H9 (cell line): ENCODE results near the gene OR10AD1. TPM values are rescaled to one million over a fixed set of nuclear protein-coding genes. Genes with fewer than 3 reads are reported as not detected.

Experiments
- DNase-seq: peaks from one replicate; pipeline ENCODE4 v3.0.0-alpha.2; 2017
- H2AFZ ChIP-seq: one replicate; pipeline ENCODE4 v1.6.1; 2013; ENCODE audit warnings: mild to moderate bottlenecking, low read length, control low read depth, moderate library complexity
- H2AK5ac ChIP-seq: 2 replicates; pipeline ENCODE4 v1.6.1; 2013; ENCODE audit warnings: low read length, control low read depth, mixed read lengths; ENCODE audit not compliant: insufficient read length
- H2BK120ac ChIP-seq: one replicate; pipeline ENCODE4 v1.6.1; 2013; ENCODE audit warnings: low read depth, mild to moderate bottlenecking, low read length, control low read depth, inconsistent platforms; ENCODE audit not compliant: poor library complexity, severe bottlenecking
- H2BK12ac ChIP-seq: 2 replicates; pipeline ENCODE4 v1.6.1; 2013; ENCODE audit warnings: low read length, control low read depth, mixed read lengths, low read depth; ENCODE audit not compliant: insufficient read length
- H2BK15ac ChIP-seq: 2 replicates; pipeline ENCODE4 v1.6.1; 2013; ENCODE audit warnings: low read depth, low read length, control low read depth
- H2BK20ac ChIP-seq: one replicate; pipeline ENCODE4 v1.6.1; 2013; ENCODE audit warnings: low read depth, mild to moderate bottlenecking, low read length, control low read depth, inconsistent platforms; ENCODE audit not compliant: poor library complexity, severe bottlenecking
- H2BK5ac ChIP-seq: 2 replicates; pipeline ENCODE4 v1.6.1; 2013; ENCODE audit warnings: low read length, control low read depth, mixed read lengths; ENCODE audit not compliant: insufficient read length
- H3K14ac ChIP-seq: 2 replicates; pipeline ENCODE4 v1.6.1; 2013; ENCODE audit warnings: low read length, control low read depth; ENCODE audit not compliant: insufficient read depth
- H3K18ac ChIP-seq: 2 replicates; pipeline ENCODE4 v1.6.1; 2013; ENCODE audit warnings: low read depth, mild to moderate bottlenecking, mixed read lengths, low read length, control low read depth; ENCODE audit not compliant: insufficient read length
- H3K23ac ChIP-seq: 2 replicates; pipeline ENCODE4 v1.6.1; 2013; ENCODE audit warnings: low read length, control low read depth, mixed read lengths, low read depth; ENCODE audit not compliant: insufficient read length
- H3K23me2 ChIP-seq: 2 replicates; pipeline ENCODE4 v1.6.1; 2013; ENCODE audit warnings: low read depth, mild to moderate bottlenecking, mixed read lengths, low read length, control low read depth; ENCODE audit not compliant: insufficient read length, poor library complexity, severe bottlenecking
- H3K27ac ChIP-seq: 2 replicates; pipeline ENCODE4 v1.5.1; 2013; ENCODE audit warnings: low read length, control low read depth, mixed read lengths, low read depth; ENCODE audit not compliant: insufficient read length
- H3K27me3 ChIP-seq: 2 replicates; pipeline ENCODE4 v1.6.1; 2013; ENCODE audit warnings: low read length, control low read depth, inconsistent platforms; ENCODE audit not compliant: insufficient read depth
- H3K4ac ChIP-seq: 2 replicates; pipeline ENCODE4 v1.6.1; 2013; ENCODE audit warnings: low read depth, mild to moderate bottlenecking, control low read depth, inconsistent platforms, low read length, moderate library complexity
- H3K4me1 ChIP-seq: 2 replicates; pipeline ENCODE4 v1.6.1; 2013; ENCODE audit warnings: low read length, control low read depth, inconsistent platforms; ENCODE audit not compliant: insufficient read depth
- H3K4me2 ChIP-seq: 2 replicates; pipeline ENCODE4 v1.6.1; 2013; ENCODE audit warnings: low read length, control low read depth, mixed read lengths; ENCODE audit not compliant: insufficient read length, insufficient read depth
- H3K56ac ChIP-seq: 2 replicates; pipeline ENCODE4 v1.6.1; 2013; ENCODE audit warnings: low read depth, mild to moderate bottlenecking, mixed read lengths, low read length, control low read depth; ENCODE audit not compliant: insufficient read length
- H3K79me1 ChIP-seq: 2 replicates; pipeline ENCODE4 v1.6.1; 2013; ENCODE audit warnings: low read depth, mild to moderate bottlenecking, moderate library complexity, low read length, control low read depth, inconsistent platforms; ENCODE audit not compliant: insufficient read depth, poor library complexity, severe bottlenecking
- H3K79me2 ChIP-seq: 2 replicates; pipeline ENCODE4 v1.6.1; 2013; ENCODE audit warnings: low read length, control low read depth, inconsistent platforms; ENCODE audit not compliant: insufficient read depth
- H3K9ac ChIP-seq: 2 replicates; pipeline ENCODE4 v1.6.1; 2013; ENCODE audit warnings: low read length, control low read depth, mixed read lengths; ENCODE audit not compliant: insufficient read length; ENCODE audit errors: extremely low read depth
- H3K9me3 ChIP-seq: one replicate; pipeline ENCODE4 v1.6.1; 2013; ENCODE audit warnings: low read depth, low read length, inconsistent platforms; ENCODE audit not compliant: control insufficient read depth
- H3T11ph ChIP-seq: one replicate; pipeline ENCODE4 v1.6.1; 2013; ENCODE audit warnings: mild to moderate bottlenecking, low read length, control low read depth, inconsistent platforms
- H4K20me1 ChIP-seq: one replicate; pipeline ENCODE4 v1.6.1; 2013; ENCODE audit not compliant: control insufficient read depth, insufficient read length, insufficient read depth
- H4K5ac ChIP-seq: 2 replicates; pipeline ENCODE4 v1.6.1; 2013; ENCODE audit warnings: low read depth, mild to moderate bottlenecking, mixed read lengths, low read length, control low read depth; ENCODE audit not compliant: insufficient read length
- H4K8ac ChIP-seq: replicated peaks from 2 replicates; pipeline ENCODE4 v1.6.1; 2013; ENCODE audit warnings: low read length, control low read depth, mixed read lengths, low read depth; ENCODE audit not compliant: insufficient read length
- H4K91ac ChIP-seq: 2 replicates; pipeline ENCODE4 v1.6.1; 2013; ENCODE audit warnings: low read depth, mild to moderate bottlenecking, moderate library complexity, mixed read lengths, low read length, control low read depth; ENCODE audit not compliant: insufficient read length
- H3K27ac Mint-ChIP-seq, 3 experiments: 2 replicates in 2 of 3; 3 replicates in 1 of 3; pipeline ENCODE4 v1.8.0; 2020 to 2021; ENCODE audit warnings: mixed read lengths in 3 of 3, mild to moderate bottlenecking in 1 of 3, moderate library complexity in 1 of 3
- H3K27me3 Mint-ChIP-seq: 2 replicates; pipeline ENCODE4 v1.8.0; 2021; ENCODE audit warnings: low read depth, mild to moderate bottlenecking, moderate library complexity, mixed read lengths
- H3K36me3 Mint-ChIP-seq, 3 experiments: 2 replicates in 2 of 3; 3 replicates in 1 of 3; pipeline ENCODE4 v1.8.0; 2020 to 2021; ENCODE audit warnings: low read depth in 3 of 3, mixed read lengths in 3 of 3; ENCODE audit not compliant: insufficient read depth in 1 of 3
- H3K4me1 Mint-ChIP-seq, 2 experiments: 2 replicates each; pipeline ENCODE4 v1.8.0; 2020; ENCODE audit warnings: mixed read lengths in 2 of 2
- H3K4me3 Mint-ChIP-seq, 2 experiments: 2 replicates in 1 of 2; 3 replicates in 1 of 2; pipeline ENCODE4 v1.8.0; 2020 to 2021; ENCODE audit warnings: mild to moderate bottlenecking in 2 of 2, mixed read lengths in 2 of 2, moderate library complexity in 1 of 2
- H3K9me3 Mint-ChIP-seq, 2 experiments: 2 replicates in 1 of 2; 3 replicates in 1 of 2; pipeline ENCODE4 v1.8.0; 2020; ENCODE audit warnings: mild to moderate bottlenecking in 2 of 2, mixed read lengths in 2 of 2, moderate library complexity in 1 of 2
- CTCF ChIP-seq: fragments of 200-600 bp; sonication (generic); conservative IDR thresholded peaks from 3 replicates; pipeline ENCODE4 v1.8.0; 2021; ENCODE audit warnings: antibody characterized with exemption, mild to moderate bottlenecking
- WGBS: extraction: QIAGEN DNeasy Blood & Tissue Kit; methylation state at CpG from one replicate; pipeline ENCODE4 v1.1.7; 2013; ENCODE audit warnings: missing lambda C conversion rate, low lambda C conversion rate, mixed read lengths; ENCODE audit not compliant: insufficient read length; ENCODE audit errors: extremely low coverage; 5-methylcytosine and 5-hydroxymethylcytosine counted together
- total RNA-seq: library from RNA; stranded (reverse); gene quantifications from 2 replicates; pipeline ENCODE4 v1.2.1, GENCODE V29; 2021

OR10AD1 gene
- total RNA-seq, 1 experiment from 2014 or later = not detected

- Histone ChIP-seq H3K9me3 (no peaks in the 10 kb centered on the region), H3K4ac (no peak overlapping the region), H2AFZ (no peak overlapping the region), H3T11ph (no peak overlapping the region), H3K4me1 (no peaks in the 10 kb centered on the region), H2BK12ac (no peak overlapping the region), H3K23ac (no peak overlapping the region), H2AK5ac (no peak overlapping the region), H2BK5ac (no peak overlapping the region), H4K20me1 (no peaks in the 10 kb centered on the region), H2BK20ac (no peak overlapping the region), H4K8ac (no peak overlapping the region), H3K23me2 (peaks cover 21% of the 10 kb centered on the region), H3K14ac (no peak overlapping the region), H2BK15ac (no peak overlapping the region), H3K18ac (no peak overlapping the region), H4K91ac (no peak overlapping the region), H3K79me1 (no peaks in the 10 kb centered on the region), H3K56ac (no peak overlapping the region), H3K27ac (no peak overlapping the region), H3K27me3 (peaks cover 15% of the 10 kb centered on the region; the same call in 1 of the 2 replicates), H3K9ac (no peak overlapping the region), H3K79me2 (no peaks in the 10 kb centered on the region), H2BK120ac (no peak overlapping the region), H3K4me2 (peak overlapping the region; percentile 54), H4K5ac (no peak overlapping the region)
- H3K9me3 Mint-ChIP-seq = no peaks in the 10 kb centered on the region; a peak in 2 of 5 replicates
- H3K27me3 Mint-ChIP-seq = peaks cover 100% of the 10 kb centered on the region
- peak overlapping the region; percentile 79 to 87; a peak in 4 of 5 replicates for H3K4me3 Mint-ChIP-seq
- no CpG with 5 or more reads among the region's 10 CpGs for WGBS
- H3K27ac Mint-ChIP-seq = no peak overlapping the region
- DNase-seq = peak; percentile 56
- H3K4me1 Mint-ChIP-seq = peaks cover 27 to 29% of the 10 kb centered on the region in 2 experiments
- H3K36me3 Mint-ChIP-seq = no peaks in the 10 kb centered on the region
- TF ChIP-seq CTCF = no peak
Measured at GRCh38 chr12:48185181-48185919, 17.7 kb downstream of the OR10AD1 start.
